HG03565 (cell line): Measurements from ENCODE around the gene PXDN.

ENCODE experiments used
- ATAC-seq: cut with Tn5 transposase; IDR thresholded peaks from one replicate; pipeline ENCODE4 v1.9.1; 2021; ENCODE audit warnings: mild to moderate bottlenecking, moderate library complexity; ENCODE audit not compliant: unreplicated experiment

The PXDN gene

GRCh38 chr2:1640301-1641135 is 103.8 kb downstream of the PXDN start:
- no peak for ATAC-seq

GRCh38 chr2:1639086-1639858 is 105.0 kb downstream of the PXDN start:
- ATAC-seq, result no peak

- no peak for ATAC-seq
These were observed 105.9 kb downstream of the PXDN start for GRCh38 chr2:1638281-1638860.

- no peak for ATAC-seq
These were observed 107.4 kb downstream of the PXDN start for GRCh38 chr2:1636791-1637415.

GRCh38 chr2:1635823-1636222 is 108.5 kb downstream of the PXDN start:
- no peak for ATAC-seq

- no peak for ATAC-seq
These were observed 109.5 kb downstream of the PXDN start for GRCh38 chr2:1634681-1635341.

- no peak for ATAC-seq
These were observed 110.3 kb downstream of the PXDN start for GRCh38 chr2:1633936-1634587.

GRCh38 chr2:1633092-1633671 is 111.1 kb downstream of the PXDN start:
- no peak for ATAC-seq

- no peak for ATAC-seq
These were observed 111.8 kb downstream of the PXDN start for GRCh38 chr2:1632510-1632909.

- ATAC-seq, result no peak
These were observed 112.3 kb downstream of the PXDN start for GRCh38 chr2:1632002-1632348.

GRCh38 chr2:1631292-1632001 is 112.9 kb downstream of the PXDN start:
- no peak for ATAC-seq

- ATAC-seq, result no peak
These were observed 115.4 kb downstream of the PXDN start for GRCh38 chr2:1628893-1629292.

- ATAC-seq, result no peak
These were observed 116.5 kb downstream of the PXDN start for GRCh38 chr2:1627628-1628381.

- no peak for ATAC-seq
These were observed 118.0 kb downstream of the PXDN start for GRCh38 chr2:1626271-1626681.

- no peak for ATAC-seq
These were observed 118.9 kb downstream of the PXDN start for GRCh38 chr2:1625281-1626001.

- no peak for ATAC-seq
These were observed 120.3 kb downstream of the PXDN start for GRCh38 chr2:1623906-1624445.

- ATAC-seq, result no peak
These were observed 121.7 kb downstream of the PXDN start for GRCh38 chr2:1622521-1623200.
